OCI-M1 (cell line): ENCODE results near the gene ASTN2.

Source experiments
- DNase-seq: peaks from one replicate; lab custom pipeline; 2025; lab: John Stamatoyannopoulos, UW

ASTN2 gene

DNA sequence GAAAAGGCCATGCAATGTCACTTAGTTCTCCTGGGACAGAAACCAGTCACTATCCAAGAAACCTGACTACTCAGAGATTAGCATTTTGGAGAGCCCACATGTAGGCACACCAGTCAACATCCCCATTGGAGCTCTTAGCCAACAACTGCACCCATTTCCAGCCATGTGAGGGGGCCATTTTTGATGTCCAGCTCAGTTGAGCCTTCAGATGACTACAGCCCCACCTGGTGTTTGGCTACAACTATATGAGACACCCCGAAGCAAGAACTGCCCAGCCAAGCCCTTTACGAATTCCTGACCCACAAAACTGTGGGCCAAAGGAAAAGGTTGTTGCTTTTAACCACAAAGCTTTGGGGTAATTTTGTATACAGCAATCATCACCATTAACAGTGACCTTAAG is 300.1 kb downstream of the ASTN2 start:
- no peak for DNase-seq

GRCh38 chr9:117104716-117105495 is 310.0 kb downstream of the ASTN2 start:
- peak; percentile 82 for DNase-seq

GRCh38 chr9:117104206-117104605 is 310.7 kb downstream of the ASTN2 start:
- no peak for DNase-seq

GRCh38 chr9:117103438-117104110 is 311.3 kb downstream of the ASTN2 start:
- DNase-seq = peak; percentile 35

- DNase-seq = no peak
Observed at GRCh38 chr9:117101008-117101407, 313.8 kb downstream of the ASTN2 start.

GRCh38 chr9:117098331-117098730 is 316.5 kb downstream of the ASTN2 start:
- DNase-seq = no peak

- DNase-seq = no peak
Observed at GRCh38 chr9:117097761-117098160, 317.1 kb downstream of the ASTN2 start.

DNA sequence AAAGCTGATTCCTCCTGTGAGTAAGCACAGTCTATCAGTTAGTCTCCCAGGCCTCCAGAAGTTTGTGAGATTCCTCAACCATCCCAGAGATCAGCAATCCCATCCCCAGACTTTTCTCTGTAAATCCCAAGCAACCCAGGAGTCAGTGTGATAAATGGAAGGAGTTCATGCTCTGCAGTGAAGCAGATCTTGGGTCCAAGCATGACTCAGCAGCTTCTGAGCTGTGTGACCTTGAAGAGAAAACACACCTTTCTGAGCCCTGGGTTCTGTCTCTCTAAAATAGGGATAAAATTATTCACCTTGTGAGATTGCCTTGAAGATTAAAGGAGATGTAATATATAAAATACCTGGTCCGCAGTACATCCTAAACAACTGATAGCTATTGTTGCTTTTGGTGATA is 318.7 kb downstream of the ASTN2 start:
- no peak for DNase-seq

DNA sequence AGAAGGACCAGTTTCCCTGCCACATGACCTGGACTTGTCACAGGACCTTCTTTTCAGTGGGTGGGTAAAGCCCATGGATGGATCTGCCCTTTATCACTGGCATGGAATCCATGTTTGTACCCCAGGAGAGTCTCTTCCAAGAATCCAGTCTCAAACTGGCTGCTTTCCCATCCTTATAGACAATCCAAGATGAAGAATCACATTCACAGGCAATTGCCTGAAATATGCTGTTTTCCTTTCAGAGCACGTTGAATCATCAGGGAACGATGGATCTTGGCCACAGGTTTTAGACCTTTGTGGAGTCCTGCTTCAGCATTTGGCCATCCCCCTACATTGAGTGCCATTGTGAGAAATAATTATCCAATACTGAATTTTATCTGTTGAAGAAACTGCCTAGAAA is 319.8 kb downstream of the ASTN2 start:
- DNase-seq = no peak

- no peak for DNase-seq
Observed at GRCh38 chr9:117093891-117094844, 320.7 kb downstream of the ASTN2 start.

GRCh38 chr9:117092582-117092981 is 322.3 kb downstream of the ASTN2 start:
- DNase-seq = peak; percentile 33

DNA sequence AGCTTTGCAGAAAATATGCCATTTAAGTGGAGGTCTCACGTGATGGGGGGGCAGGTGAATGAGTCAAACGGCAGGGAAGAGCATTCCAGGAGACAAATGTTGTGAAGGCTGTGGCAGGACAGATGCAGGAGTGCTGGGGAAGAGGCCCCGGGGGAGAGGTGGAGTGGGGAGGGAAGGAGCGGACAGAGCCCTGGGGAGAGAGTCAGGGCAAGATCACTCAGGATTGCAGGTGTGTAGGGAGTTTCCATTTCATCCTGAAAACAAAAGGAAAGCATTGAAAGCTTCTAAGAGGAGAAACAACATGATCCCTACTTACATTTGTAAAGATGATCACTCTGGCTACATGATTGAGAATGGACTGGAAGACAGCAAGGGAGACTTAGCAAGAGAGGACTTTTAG is 323.3 kb downstream of the ASTN2 start:
- no peak for DNase-seq

- no peak for DNase-seq
Observed at GRCh38 chr9:117088786-117089185, 326.1 kb downstream of the ASTN2 start.

DNA sequence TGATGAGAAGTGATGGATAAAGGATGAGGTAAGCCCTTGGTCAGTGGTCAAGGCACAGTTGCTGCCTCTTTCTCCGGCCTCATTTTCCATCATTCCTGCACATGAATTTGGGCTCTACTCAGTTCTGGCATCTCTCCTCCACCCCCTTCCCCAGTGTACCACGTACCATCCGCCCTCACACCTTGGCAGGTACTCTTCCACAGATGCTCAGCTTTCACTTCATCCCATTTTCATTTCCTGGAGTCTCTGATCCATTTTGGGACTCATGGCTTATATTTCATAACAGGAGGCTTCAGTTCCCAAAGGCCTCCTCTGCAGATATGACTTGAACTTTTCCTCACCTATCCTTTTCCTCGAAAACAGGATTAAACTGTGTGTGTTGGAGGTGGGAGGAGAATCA is 326.7 kb downstream of the ASTN2 start:
- DNase-seq = no peak

DNA sequence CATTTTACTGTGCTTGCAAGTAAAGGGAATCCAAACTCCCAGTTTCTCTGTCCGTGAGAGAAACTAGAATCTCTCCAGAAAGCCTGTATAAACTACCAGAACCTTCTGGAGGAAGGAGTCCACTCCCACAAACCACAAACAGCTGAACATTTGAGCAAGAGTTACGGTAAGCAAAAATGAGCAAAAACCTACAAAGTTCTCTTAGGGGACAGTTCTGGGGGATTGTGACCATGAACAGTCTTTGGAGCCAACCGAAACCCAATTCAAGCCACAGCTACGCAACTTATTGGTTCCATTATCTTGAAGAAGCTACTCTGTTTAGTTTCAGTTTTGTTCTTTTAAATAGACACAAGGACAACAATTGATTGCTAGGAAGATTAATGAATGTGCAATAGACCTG is 330.6 kb downstream of the ASTN2 start:
- peak; percentile 24 for DNase-seq

GRCh38 chr9:117083559-117083958 is 331.3 kb downstream of the ASTN2 start:
- DNase-seq = no peak

DNA sequence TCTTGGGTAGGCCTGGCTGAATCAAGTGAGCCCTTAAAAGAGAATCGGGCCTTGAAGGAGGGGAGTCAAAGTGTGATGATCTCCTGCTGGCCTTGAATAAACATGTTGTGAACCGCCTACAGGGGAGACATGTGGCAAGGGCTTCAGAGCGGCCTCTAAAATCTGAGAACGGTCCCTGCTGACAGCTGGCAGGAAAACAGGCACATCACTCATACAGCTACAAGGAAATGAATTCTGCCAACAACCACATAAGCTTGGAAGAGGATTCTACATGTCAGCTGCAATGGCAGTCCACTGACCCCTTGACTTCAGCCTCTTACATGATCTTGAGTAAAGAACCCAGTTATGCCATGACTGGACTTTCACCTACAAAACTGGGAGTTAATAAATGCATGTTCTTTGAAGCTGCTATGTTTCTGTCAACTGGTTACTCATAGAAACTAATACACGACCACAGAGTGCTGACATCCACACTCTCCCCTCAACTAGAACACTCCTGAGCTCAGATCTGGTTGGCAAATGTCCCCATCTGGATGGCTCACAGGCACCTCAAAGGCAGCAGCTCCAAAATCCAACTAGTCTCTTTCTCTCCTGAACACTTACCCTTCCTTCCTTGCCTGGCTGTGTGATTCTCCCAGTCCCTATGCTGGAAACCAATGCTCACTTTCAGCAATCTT is 333.1 kb downstream of the ASTN2 start:
- no peak for DNase-seq

DNA sequence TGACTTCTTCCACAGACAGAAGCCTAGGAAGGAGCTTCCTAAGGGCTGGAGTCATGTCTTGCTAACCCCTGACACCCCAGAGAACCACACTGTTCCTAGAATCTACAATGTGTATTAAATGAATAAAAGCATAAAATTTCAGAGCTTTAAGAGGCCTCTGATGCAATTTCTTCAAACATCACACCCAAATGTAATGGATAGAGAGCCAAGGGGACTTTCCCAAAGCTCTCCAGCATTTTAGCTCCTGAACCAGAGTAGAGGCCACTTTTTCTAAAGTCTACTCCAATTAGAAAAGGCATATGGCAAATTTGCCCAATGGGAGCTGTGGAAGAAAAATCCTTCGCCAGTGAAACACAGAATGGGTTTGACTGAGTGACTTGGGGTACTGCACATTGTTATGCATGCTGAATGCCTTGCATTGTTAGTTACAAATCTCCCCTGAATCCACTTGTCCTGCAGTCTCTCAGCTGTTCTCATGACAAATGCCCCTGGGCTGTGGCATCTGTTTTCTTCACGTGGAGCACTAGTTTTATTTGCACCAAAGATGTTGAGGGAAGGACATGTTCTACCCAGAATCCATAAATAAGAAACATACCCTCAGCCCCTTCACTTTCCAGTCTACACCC is 334.0 kb downstream of the ASTN2 start:
- DNase-seq = no peak

GRCh38 chr9:117076571-117077290 is 338.1 kb downstream of the ASTN2 start:
- no peak for DNase-seq

- no peak for DNase-seq
Observed at GRCh38 chr9:117075636-117076035, 339.2 kb downstream of the ASTN2 start.
